Breast epithelium (tissue), 4 donors: ENCODE data around the gene THBS2. TPM values are rescaled to one million over a fixed set of nuclear protein-coding genes. Genes with fewer than 3 reads are reported as not detected.
A peak's percentile ranks its signal among the peaks of the same experiment; 100 is the strongest.

Experiments
- DNase-seq, 2 donors: peaks; one replicate each; pipeline ENCODE4 v3.0.0-alpha.2; 2019; ENCODE audit warnings: low spot score in 2 of 2
- H3K27ac ChIP-seq, 2 donors: fragments of 200-600 bp; sonication (generic) in 1 of 2; one replicate each; pipeline ENCODE4 v1.5.1; 2016 to 2019; ENCODE audit warnings: mild to moderate bottlenecking in 1 of 2
- H3K27me3 ChIP-seq, 2 donors: fragments of 200-600 bp; sonication (generic) in 1 of 2; one replicate each; pipeline versions ENCODE4 v1.5.1 to v1.6.0; 2017 to 2019; ENCODE audit warnings: control low read depth in 1 of 2, mild to moderate bottlenecking in 1 of 2
- H3K36me3 ChIP-seq: fragments of 200-600 bp; one replicate; pipeline ENCODE4 v1.5.1; 2019
- H3K4me1 ChIP-seq, 2 donors: fragments of 200-600 bp; sonication (generic); one replicate each; pipeline ENCODE4 v1.5.1; 2016 to 2019; ENCODE audit warnings: control low read depth in 1 of 2
- H3K4me3 ChIP-seq, 3 donors: fragments of 200-600 bp; sonication (generic); 1 replicate in 2 of 3; 2 replicates in 1 of 3; pipeline ENCODE4 v1.5.1; 2016 to 2019; ENCODE audit warnings: mild to moderate bottlenecking in 3 of 3, moderate library complexity in 2 of 3
- H3K9me3 ChIP-seq, 2 donors: fragments of 200-600 bp; sonication (generic) in 1 of 2; one replicate each; pipeline ENCODE4 v1.5.1; 2016 to 2019; ENCODE audit warnings: control low read depth in 1 of 2
- CTCF ChIP-seq, 3 donors: fragments of 450-650 bp; IDR thresholded peaks; one replicate each; pipeline ENCODE4 v1.5.1; 2016 to 2017; ENCODE audit warnings: antibody characterized with exemption in 3 of 3, mild to moderate bottlenecking in 3 of 3, moderate library complexity in 3 of 3
- POLR2A ChIP-seq: fragments of 450-650 bp; IDR thresholded peaks from one replicate; pipeline ENCODE4 v1.6.1; 2016; ENCODE audit warnings: antibody characterized with exemption, mild to moderate bottlenecking, moderate library complexity
- POLR2AphosphoS5 ChIP-seq, 3 donors: sonication (generic); formaldehyde crosslinking; IDR thresholded peaks; one replicate each; pipeline ENCODE4 v1.6.1; 2017; ENCODE audit warnings: antibody characterized with exemption in 3 of 3
- intact Hi-C: fragments of 100-400 bp; cut with DNase I; formaldehyde crosslinking; loops from one replicate; pipeline ENCODE4 v1.15.1; 2023; ENCODE audit warnings: low total_unique reads
- total RNA-seq, 3 donors: library from RNA; depleted of rRNA; stranded (reverse); fragments of >200 nt; gene quantifications; one replicate each; pipeline ENCODE4 v1.1.0, GENCODE V29; 2016

Gene THBS2
- total RNA-seq, 3 donors from 2014 or later = 31.9 to 145 (median 73.0) TPM

GRCh38 chr6:169247991-169248390 is 5.7 kb downstream of the THBS2 start:
- Histone ChIP-seq H3K36me3 (no peaks in the 10 kb centered on the region), H3K9me3 (no peaks in the 10 kb centered on the region), H3K27ac (no peak overlapping the region), H3K4me3 (no peak overlapping the region), H3K27me3 (no peaks in the 10 kb centered on the region), H3K4me1 (no peaks in the 10 kb centered on the region)
- intact Hi-C loops = no loop called here
- no peak for TF ChIP-seq POLR2AphosphoS5 (IDR thresholded peaks at IDR 0.05)
- no peak for TF ChIP-seq CTCF (IDR thresholded peaks at IDR 0.05)
- TF ChIP-seq POLR2A = no peak
- DNase-seq = no peak

GRCh38 chr6:169247419-169247818 is 6.2 kb downstream of the THBS2 start:
- H3K4me3 ChIP-seq = no peak overlapping the region
- H3K4me1 ChIP-seq = no peaks in the 10 kb centered on the region
- intact Hi-C loops = no loop called here
- H3K27ac ChIP-seq = no peak overlapping the region
- no peaks in the 10 kb centered on the region for H3K36me3 ChIP-seq
- no peak for DNase-seq
- no peaks in the 10 kb centered on the region for H3K9me3 ChIP-seq
- no peak for TF ChIP-seq POLR2A
- peak in 1 of 3 donors; percentile 37 for TF ChIP-seq POLR2AphosphoS5 (IDR thresholded peaks at IDR 0.05)
- no peaks in the 10 kb centered on the region for H3K27me3 ChIP-seq

- no peak for DNase-seq
- H3K4me3 ChIP-seq = no peak overlapping the region
These were observed 7.2 kb downstream of the THBS2 start for GRCh38 chr6:169246445-169246844.

GRCh38 chr6:169244684-169245383 is 8.8 kb downstream of the THBS2 start:
- no peak for DNase-seq
- Histone ChIP-seq H3K27me3 (no peaks in the 10 kb centered on the region), H3K27ac (peak overlapping the region in 1 of 2 donors; percentile 20), H3K36me3 (no peaks in the 10 kb centered on the region), H3K9me3 (no peaks in the 10 kb centered on the region), H3K4me3 (no peak overlapping the region), H3K4me1 (no peaks in the 10 kb centered on the region)
- intact Hi-C loops = loop anchor here (5.0 kb wide), 1 partner anchor 458 kb away; no protein-coding TSS in a partner anchor
- peak in 1 of 3 donors; percentile 47 for TF ChIP-seq POLR2AphosphoS5 (IDR thresholded peaks at IDR 0.05)
- no peak for TF ChIP-seq CTCF (IDR thresholded peaks at IDR 0.05)

More at GRCh38 chr6:169246445-169246844, 7.2 kb downstream of the THBS2 start:
- Histone ChIP-seq H3K27me3 (no peaks in the 10 kb centered on the region), H3K27ac (no peak overlapping the region), H3K4me1 (no peaks in the 10 kb centered on the region), H3K9me3 (no peaks in the 10 kb centered on the region), H3K36me3 (no peaks in the 10 kb centered on the region)
- intact Hi-C loops = no loop called here
- peak in 1 of 3 donors; percentile 40 for TF ChIP-seq POLR2AphosphoS5 (IDR thresholded peaks at IDR 0.05)
- no peak for TF ChIP-seq CTCF (IDR thresholded peaks at IDR 0.05)

- TF ChIP-seq CTCF (IDR thresholded peaks at IDR 0.05) (no peak), POLR2A (no peak), POLR2AphosphoS5 (IDR thresholded peaks at IDR 0.05) (no peak)
- no peaks in the 10 kb centered on the region for H3K36me3 ChIP-seq
- no peaks in the 10 kb centered on the region for H3K9me3 ChIP-seq
- no peaks in the 10 kb centered on the region for H3K4me1 ChIP-seq
- no peak overlapping the region for H3K4me3 ChIP-seq
- DNase-seq = no peak
- H3K27me3 ChIP-seq = no peaks in the 10 kb centered on the region
- H3K27ac ChIP-seq = no peak overlapping the region
- intact Hi-C loops = loop anchor here (5.0 kb wide), 1 partner anchor 456 kb away; no protein-coding TSS in a partner anchor
These were observed 10.0 kb downstream of the THBS2 start for GRCh38 chr6:169243661-169244060.
